Ovary (tissue), 3 donors: ENCODE measurements around the gene ADCY10.

Source experiments
- EP300 ChIP-seq: sonication (generic); formaldehyde crosslinking; IDR thresholded peaks from one replicate; pipeline ENCODE4 v1.6.1; 2017; ENCODE audit warnings: antibody characterized with exemption
- POLR2A ChIP-seq: fragments of 450-650 bp; IDR thresholded peaks from one replicate; pipeline ENCODE4 v1.6.1; 2017; ENCODE audit warnings: antibody characterized with exemption, mild to moderate bottlenecking, moderate library complexity
- TF ChIP-seq, protein P1 (sequence below), 3 donors: fragments of 450-650 bp in 2 of 3; fragments of 200-600 bp in 1 of 3; IDR thresholded peaks; one replicate each; pipeline versions ENCODE4 v1.5.1 to v1.8.0; 2016 to 2022; ENCODE audit warnings: antibody characterized with exemption in 3 of 3, mild to moderate bottlenecking in 1 of 3
- donor health status: DM: no; HTN: no; CAD: no.

DNA sequence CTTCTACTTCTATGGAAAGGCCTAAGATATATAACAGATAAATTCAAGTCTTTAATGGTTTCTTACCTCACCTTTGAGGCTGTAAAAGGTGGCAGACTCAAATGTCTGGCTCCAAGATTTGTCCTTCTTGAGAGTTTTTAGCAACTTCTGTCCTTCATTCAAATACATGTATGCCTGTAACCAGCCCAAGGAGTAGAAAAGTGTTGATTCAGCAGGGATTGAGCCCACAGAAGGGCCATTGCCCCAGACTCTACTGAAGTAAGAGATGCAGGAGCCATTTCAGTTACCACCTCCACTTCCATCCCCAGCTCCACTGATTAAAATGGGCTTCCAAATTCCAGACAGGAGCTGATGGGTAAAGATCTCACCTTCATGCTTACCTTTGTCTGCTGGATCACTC, 80.0 kb downstream of the ADCY10 start:
- TF ChIP-seq, protein P1, sequence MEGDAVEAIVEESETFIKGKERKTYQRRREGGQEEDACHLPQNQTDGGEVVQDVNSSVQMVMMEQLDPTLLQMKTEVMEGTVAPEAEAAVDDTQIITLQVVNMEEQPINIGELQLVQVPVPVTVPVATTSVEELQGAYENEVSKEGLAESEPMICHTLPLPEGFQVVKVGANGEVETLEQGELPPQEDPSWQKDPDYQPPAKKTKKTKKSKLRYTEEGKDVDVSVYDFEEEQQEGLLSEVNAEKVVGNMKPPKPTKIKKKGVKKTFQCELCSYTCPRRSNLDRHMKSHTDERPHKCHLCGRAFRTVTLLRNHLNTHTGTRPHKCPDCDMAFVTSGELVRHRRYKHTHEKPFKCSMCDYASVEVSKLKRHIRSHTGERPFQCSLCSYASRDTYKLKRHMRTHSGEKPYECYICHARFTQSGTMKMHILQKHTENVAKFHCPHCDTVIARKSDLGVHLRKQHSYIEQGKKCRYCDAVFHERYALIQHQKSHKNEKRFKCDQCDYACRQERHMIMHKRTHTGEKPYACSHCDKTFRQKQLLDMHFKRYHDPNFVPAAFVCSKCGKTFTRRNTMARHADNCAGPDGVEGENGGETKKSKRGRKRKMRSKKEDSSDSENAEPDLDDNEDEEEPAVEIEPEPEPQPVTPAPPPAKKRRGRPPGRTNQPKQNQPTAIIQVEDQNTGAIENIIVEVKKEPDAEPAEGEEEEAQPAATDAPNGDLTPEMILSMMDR (IDR thresholded peaks at IDR 0.05): no peak
- no peak for TF ChIP-seq POLR2A
- TF ChIP-seq EP300: no peak
